GM21390 (cell line): ENCODE results near the gene ACVR1B.

Experiments
- ATAC-seq: cut with Tn5 transposase; IDR thresholded peaks from one replicate; pipeline ENCODE4 v1.9.1; 2021; ENCODE audit not compliant: unreplicated experiment

The ACVR1B gene

GRCh38 chr12:51917041-51917590, 34.4 kb upstream of the ACVR1B start:
- no peak for ATAC-seq

DNA sequence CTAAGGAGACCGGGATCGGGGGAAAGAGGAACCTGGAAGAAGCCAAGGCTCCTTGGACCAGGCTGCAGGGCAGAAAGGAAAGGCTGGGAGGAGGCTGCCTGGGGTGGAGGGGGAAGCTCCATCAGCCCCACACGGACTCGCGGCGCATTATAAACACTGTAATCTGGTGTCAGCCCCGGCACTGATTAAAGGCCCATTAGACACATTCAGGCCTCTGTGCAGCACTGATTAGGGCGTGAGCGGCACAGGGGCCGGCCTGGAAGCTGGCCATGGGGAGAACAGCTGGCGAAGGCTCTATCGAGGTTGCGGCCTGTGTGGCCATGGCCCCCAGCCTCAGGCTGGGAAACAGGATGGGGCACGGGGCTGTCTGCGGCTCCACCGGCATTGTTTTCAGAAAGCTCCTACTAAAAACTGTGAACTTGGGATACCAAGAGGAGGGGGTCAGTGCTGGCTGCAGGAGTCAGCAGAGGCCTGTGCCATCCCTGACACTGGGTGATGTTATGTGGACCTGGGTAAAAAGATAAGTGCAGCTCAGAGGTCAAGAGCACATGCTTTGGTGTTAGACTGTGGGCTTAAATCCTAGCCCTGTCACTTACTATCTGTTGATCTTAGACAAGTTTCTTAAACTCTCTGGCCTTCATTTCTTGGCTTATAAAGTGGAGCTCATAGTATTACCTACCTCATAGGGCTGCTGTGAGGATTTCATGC, 33.6 kb upstream of the ACVR1B start:
- no peak for ATAC-seq

DNA sequence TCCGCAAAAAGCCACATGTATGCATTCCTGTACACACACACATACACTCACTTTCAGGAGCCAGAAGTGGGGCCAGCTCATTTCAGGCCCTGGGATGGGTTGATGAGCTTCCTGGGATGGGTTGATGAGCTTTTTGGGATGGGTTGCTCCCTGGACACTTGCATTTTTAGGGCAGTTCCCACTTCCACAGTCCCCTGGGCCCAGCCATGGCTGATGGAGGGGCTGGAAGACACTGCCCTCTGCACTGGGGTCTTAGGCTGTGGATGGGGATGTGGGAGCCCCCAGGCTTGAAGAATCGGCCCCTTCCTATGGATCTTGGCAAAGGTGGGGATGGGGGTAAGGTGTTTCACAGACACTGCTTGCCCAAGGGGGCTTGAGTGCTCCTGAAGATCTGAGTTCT, 31.5 kb upstream of the ACVR1B start:
- no peak for ATAC-seq

DNA sequence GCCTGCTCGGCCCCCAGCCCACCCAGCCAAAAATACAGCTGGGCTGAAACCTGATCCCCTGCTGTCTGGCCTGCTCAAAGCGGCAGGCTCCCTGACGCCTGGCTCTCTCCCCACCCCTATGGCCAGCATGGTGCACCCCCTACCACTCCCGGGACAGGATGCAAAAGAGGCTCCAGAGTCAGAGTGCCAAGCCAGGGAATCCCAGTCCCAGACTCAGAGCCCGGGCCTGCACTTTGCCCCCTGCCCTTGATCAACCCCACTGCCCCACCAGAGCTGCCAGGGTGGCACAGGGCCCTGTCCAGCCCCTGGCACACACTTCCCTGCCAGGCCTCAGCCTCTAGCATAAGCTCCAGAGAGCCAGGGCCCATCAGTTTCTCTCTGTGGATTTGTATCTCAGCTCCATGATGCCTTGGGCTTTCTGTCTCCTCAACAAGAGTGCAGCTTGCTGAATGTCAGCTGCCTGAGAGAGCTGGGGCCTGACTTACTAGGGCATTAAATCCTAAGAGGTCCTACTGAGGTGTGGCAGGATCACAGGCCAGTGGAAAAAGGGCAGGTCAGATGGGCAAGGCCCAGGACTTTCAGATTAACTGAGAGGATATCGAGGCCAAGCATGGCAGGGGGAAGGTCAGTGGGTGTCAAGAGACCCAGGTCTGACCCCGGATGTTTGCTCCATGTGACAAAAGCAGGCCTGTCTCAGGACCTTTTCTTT, 30.3 kb upstream of the ACVR1B start:
- ATAC-seq = no peak

DNA sequence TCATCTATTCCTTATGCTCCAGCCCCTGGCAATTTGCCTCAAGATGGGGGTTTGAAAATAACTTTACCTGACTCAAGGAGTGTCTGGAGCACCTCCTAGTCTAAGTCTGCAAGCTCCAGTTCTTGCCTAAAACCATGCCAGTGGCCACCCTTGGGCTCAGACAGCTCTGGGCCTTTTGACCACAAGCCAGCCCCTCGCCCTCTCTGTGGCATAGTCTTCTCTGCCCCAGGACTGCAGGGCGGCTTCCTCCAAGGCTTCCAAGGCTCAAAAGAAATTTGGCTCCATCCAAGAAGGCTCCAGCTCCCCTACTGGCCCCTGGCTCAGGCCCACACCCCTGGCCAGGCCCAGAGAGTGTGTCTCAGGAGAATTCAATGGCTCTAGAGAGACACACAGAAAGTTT, 29.4 kb upstream of the ACVR1B start:
- ATAC-seq = no peak

DNA sequence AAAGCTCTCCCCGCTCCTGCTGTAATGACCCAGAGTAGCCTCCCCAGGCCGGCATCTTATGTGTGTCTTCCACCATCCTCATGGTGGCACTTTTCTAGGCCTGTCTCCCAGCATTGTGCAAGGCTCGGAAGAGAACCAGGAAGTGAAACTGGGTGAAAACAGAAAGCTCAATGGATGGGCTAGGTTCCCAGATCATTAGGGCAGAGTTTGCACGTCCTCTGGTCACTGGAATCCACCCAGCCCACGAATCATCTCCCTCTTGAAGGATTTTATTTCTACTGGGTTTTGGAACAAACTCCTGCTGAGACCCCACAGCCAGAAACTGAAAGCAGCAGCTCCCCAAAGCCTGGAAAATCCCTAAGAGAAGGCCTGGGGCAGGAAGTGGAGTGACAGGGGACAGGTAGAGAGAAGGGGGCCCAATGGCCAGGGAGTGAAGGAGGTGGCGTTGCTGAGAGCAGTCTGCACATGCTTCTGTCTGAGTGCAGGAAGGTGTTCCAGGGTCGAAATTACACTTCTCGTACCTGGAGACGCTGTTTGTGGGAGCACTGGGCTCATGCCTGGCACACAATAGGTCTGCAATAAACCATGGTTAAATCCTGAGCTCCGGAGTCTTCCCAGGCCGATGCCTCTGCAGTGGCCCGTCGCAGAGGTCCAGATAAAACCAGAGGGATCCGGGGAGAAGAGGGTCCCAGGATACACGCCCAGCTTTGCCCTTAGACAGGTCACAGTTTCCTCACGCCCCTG, 28.6 kb upstream of the ACVR1B start:
- ATAC-seq = no peak

- ATAC-seq = no peak
Observed at GRCh38 chr12:51923506-51924365, 27.8 kb upstream of the ACVR1B start.

- no peak for ATAC-seq
Observed at GRCh38 chr12:51924551-51925319, 26.8 kb upstream of the ACVR1B start.

DNA sequence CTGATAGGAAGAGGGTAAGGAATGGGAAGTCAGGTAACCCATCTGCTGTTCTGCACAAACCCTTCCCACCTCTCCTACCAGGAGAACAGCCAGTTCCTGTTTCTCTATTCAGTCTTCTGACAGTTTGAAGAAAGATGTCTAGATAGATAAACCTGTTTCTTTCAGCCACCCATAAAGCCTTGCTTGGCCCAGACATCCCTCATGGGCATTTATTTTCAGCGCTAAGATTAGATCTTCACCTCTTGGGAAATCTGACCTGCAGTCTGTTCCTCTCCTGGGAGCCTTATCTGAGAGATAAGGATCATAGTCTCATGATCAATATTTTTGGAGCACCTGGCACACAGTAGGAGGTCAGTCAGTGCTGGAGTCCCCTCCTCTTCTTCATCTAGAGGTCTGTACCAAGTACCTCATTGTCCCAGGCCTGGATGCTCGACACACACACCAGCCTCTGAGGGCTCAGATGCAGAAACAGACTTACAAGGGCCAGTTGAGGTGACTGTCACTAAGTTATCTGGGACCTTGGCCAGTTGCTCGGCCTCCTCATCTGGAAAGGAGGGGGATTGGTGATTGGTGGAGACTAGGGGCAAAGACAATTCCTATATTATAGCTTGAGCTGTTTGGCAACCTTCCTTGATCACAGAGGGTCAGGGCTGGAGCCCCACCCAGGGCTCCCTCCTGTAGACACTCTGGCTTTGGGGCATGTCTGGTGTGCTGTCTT, 26.0 kb upstream of the ACVR1B start:
- no peak for ATAC-seq

DNA sequence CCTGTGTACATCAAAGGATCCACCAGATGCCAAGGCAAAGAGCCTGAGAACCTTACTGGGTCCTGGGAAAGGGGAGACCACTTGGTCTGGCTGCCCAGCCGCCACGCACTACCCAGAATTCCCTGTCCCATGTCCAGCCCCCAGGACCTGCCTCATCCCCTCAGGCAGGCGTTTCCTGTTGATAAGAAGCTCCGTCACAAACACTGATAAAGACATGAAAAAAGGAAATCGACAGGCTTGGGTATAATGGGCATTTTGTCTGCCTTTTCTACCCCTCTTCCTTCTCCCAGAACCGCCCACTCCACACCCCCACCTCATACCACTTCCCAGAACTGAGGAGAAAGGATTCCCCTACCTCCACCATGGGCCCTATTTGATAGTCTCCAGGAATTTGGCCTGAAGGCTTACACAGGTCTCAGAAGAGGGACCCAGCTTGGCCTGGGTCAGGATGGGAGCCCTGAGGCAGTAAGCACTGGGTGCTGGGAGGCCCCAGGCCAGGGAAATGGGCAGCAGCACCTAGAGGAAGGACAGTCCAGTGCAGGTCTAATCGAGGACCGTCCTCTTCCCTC, 25.4 kb upstream of the ACVR1B start:
- ATAC-seq = no peak

DNA sequence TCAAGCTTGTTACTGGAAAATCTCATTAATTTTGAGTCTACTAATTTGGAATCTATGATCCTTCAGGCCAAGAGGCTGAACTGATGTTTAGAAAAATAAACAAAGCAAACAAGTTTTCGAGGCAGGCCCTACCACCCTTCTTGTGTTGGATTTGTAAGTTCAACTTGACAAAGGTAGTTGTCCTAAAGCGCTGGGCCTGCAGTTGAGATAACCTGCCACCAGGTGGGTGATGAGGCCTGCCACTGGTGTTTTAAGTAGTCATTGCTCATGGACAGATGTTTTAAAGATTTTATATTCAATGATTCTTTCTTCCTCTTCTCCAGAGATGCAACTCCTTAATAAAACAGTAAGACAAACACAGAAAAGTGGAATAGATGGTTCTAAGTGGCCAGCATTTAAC, 24.8 kb upstream of the ACVR1B start:
- ATAC-seq = no peak

- no peak for ATAC-seq
Observed at GRCh38 chr12:51932218-51933076, 19.1 kb upstream of the ACVR1B start.

DNA sequence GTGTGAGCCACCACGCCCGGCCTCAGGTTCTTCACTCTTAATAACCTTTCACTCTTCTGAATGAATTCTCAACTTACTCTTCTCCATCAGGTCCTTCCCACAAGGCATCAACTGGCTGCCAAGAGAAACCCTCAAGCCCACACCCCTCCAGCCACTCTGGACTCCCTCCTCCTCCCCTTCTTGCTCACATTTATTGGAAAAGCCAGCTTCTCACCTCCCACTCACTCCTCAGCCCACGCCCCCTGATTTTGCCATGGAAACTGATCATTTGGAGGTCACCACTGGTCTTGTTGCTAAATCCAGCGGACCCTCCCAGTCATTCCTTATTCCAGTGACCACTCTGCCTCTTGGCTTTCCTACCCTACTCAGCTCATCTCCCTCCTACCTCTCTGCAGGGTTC, 17.4 kb upstream of the ACVR1B start:
- ATAC-seq = no peak

- ATAC-seq = no peak
Observed at GRCh38 chr12:51937926-51938325, 13.6 kb upstream of the ACVR1B start.

DNA sequence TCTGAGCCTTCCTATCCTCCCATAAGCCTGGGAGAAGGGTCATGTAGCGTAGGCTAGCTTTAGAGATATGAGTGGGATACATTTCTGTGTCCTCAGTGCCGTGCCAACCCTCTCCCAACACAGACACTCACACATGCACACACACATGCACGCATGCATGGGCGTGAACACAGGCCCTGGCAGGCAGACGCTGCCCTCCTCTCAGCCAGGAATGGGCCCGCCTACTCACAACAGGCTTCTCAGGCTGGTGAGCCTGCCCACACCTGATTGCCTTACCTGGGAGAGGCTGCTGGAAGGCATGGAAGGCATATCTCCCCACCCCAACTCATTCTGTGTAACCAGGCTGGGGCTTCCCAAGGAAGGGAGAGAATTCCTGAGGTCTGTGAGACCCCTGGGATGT, 12.8 kb upstream of the ACVR1B start:
- no peak for ATAC-seq

DNA sequence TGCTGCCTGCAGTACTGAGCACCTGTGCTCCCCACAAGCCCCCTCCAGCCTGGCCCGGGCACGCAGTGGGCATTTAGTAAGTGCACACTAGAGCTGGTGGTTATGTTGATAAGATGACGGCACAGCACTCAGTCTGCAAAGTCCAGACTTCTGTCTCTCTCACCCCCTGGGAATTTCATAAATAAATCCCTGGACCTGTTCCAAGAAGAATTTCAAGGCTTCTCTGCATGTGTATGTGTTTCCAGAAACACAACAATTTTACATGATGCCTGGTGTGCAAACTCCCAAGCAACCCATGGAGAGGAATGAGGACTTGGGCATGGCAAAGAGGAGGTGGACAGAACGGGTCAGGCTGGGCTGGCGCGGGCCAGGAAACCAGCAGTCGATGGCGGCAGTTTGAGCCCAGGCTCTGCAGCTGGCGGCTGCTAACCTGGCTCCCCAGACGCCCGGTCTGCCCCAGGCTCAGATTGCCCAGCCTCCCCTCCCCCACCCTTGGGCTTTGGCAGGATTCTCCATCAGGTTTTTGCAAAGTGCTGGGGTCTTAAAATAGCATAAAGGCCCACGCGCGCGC, 10.4 kb upstream of the ACVR1B start:
- no peak for ATAC-seq

- no peak for ATAC-seq
Observed at GRCh38 chr12:51941604-51942003, 9.9 kb upstream of the ACVR1B start.

- no peak for ATAC-seq
Observed at GRCh38 chr12:51942056-51942455, 9.4 kb upstream of the ACVR1B start.
